ENCODE measurements around the gene HSH2D. TPM values are rescaled to one million over a fixed set of nuclear protein-coding genes. Genes with fewer than 3 reads are reported as not detected.

Gene HSH2D
- total and polyA plus RNA-seq, 2 of the 13 experiments (the other 11 are each of a cell fraction or from before 2014, with no cell fraction given), result 0.69 to 3.2 TPM

GRCh38 chr19:16111160-16111908 is 32.2 kb upstream of the HSH2D start, which contains the start of gene RAB8A (continued):
- TF ChIP-seq ZBTB44 (CRISPR knock-in tag; IDR thresholded peaks at IDR 0.05) (0 out of 2 replicates have a peak, but pooled peaks have one; percentile 54), KAT8 (CRISPR knock-in tag; IDR thresholded peaks at IDR 0.05) (peak; percentile 82; the same call in 1 of the 2 replicates), TAF1 (CRISPR knock-in tag; IDR thresholded peaks at IDR 0.05) (peak; percentile 81; the same call in 1 of the 2 replicates), MYPOP (CRISPR knock-in tag; IDR thresholded peaks at IDR 0.05) (0 out of 2 replicates have a peak, but pooled peaks have one; percentile 63), SMC3 (IDR thresholded peaks at IDR 0.05; ENCODE audit: low read length) (no peak; the same call in 1 of the 2 replicates), NRL (CRISPR knock-in tag; IDR thresholded peaks at IDR 0.05; ENCODE audit: borderline replicate concordance) (0 out of 2 replicates have a peak, but pooled peaks have one; percentile 62), ZNF589 (CRISPR knock-in tag; conservative IDR thresholded peaks at IDR 0.05) (peak; percentile 41; the same call in 1 of the 2 replicates), HNRNPK (IDR thresholded peaks at IDR 0.05; ENCODE audit: low read depth, low read length, poor library complexity, severe bottlenecking) (peak; percentile 37), MXD1 (CRISPR knock-in tag; IDR thresholded peaks at IDR 0.05) (peak; percentile 61), DBP (CRISPR knock-in tag; IDR thresholded peaks at IDR 0.05; ENCODE audit: not compliant biosample characterization) (no peak), ZNF782 (CRISPR knock-in tag; IDR thresholded peaks at IDR 0.05; ENCODE audit: borderline replicate concordance) (0 out of 2 replicates have a peak, but pooled peaks have one; percentile 17), LRRFIP1 (CRISPR knock-in tag; conservative IDR thresholded peaks at IDR 0.05) (no peak), SKI (IDR thresholded peaks at IDR 0.05; ENCODE audit: partially characterized antibody) (peak; percentile 79), ZFY (CRISPR knock-in tag; IDR thresholded peaks at IDR 0.05) (peak; percentile 83), KDM5B (CRISPR knock-in tag; IDR thresholded peaks at IDR 0.05; ENCODE audit: borderline replicate concordance) (peak; percentile 62; the same call in 1 of the 2 replicates), MIXL1 (CRISPR knock-in tag; IDR thresholded peaks at IDR 0.05) (no peak; the same call in 1 of the 2 replicates), REPIN1 (CRISPR knock-in tag; IDR thresholded peaks at IDR 0.05; ENCODE audit: borderline replicate concordance, low read depth) (peak; percentile 79; the same call in 1 of the 2 replicates), TBP (CRISPR knock-in tag; IDR thresholded peaks at IDR 0.05) (no peak), ZNF350 (CRISPR knock-in tag; IDR thresholded peaks at IDR 0.05; ENCODE audit: borderline replicate concordance, low read depth) (no peak), NFIB (CRISPR knock-in tag; IDR thresholded peaks at IDR 0.05; ENCODE audit: borderline replicate concordance) (no peak), AHR (CRISPR knock-in tag; IDR thresholded peaks at IDR 0.05) (peak; percentile 80; the same call in 1 of the 2 replicates), ZSCAN31 (CRISPR knock-in tag; IDR thresholded peaks at IDR 0.05; ENCODE audit: low read depth) (peak; percentile 85)
